Ovary (tissue), 9 donors: Measurements from ENCODE around the gene KNDC1. TPM values are rescaled to one million over a fixed set of nuclear protein-coding genes. Genes with fewer than 3 reads are reported as not detected.

Experiments used
- DNase-seq, 5 donors: peaks; one replicate each; pipeline ENCODE4 v3.0.0-alpha.2; 2019 to 2020
- H3K27ac ChIP-seq, 2 donors: fragments of 200-600 bp; one replicate each; pipeline versions ENCODE4 v1.5.1 to v1.8.0; 2019 to 2022
- H3K27me3 ChIP-seq: fragments of 200-600 bp; one replicate; pipeline ENCODE4 v1.8.0; 2022
- H3K36me3 ChIP-seq: fragments of 200-600 bp; sonication (generic); one replicate; pipeline ENCODE4 v1.5.1; 2019
- H3K4me1 ChIP-seq: one replicate; pipeline ENCODE4 v1.8.1; 2013; ENCODE audit warnings: mild to moderate bottlenecking, moderate library complexity; ENCODE audit not compliant: insufficient read depth
- H3K4me3 ChIP-seq: fragments of 200-600 bp; sonication (generic); one replicate; pipeline ENCODE4 v1.5.1; 2017
- H3K9me3 ChIP-seq, 2 donors: fragments of 200-600 bp in 1 of 2; sonication (generic) in 1 of 2; one replicate each; pipeline versions ENCODE4 v1.5.1 to v1.8.1; 2013 to 2019; ENCODE audit warnings: mild to moderate bottlenecking in 1 of 2, moderate library complexity in 1 of 2
- CTCF ChIP-seq, 3 donors: fragments of 450-650 bp in 2 of 3; fragments of 200-600 bp in 1 of 3; IDR thresholded peaks; one replicate each; pipeline versions ENCODE4 v1.5.1 to v1.8.0; 2016 to 2022; ENCODE audit warnings: antibody characterized with exemption in 3 of 3, mild to moderate bottlenecking in 1 of 3
- EP300 ChIP-seq: sonication (generic); formaldehyde crosslinking; IDR thresholded peaks from one replicate; pipeline ENCODE4 v1.6.1; 2017; ENCODE audit warnings: antibody characterized with exemption
- POLR2A ChIP-seq: fragments of 450-650 bp; IDR thresholded peaks from one replicate; pipeline ENCODE4 v1.6.1; 2017; ENCODE audit warnings: antibody characterized with exemption, mild to moderate bottlenecking, moderate library complexity
- WGBS, 3 donors: extraction: QIAGEN DNeasy Blood & Tissue Kit in 1 of 3; methylation state at CpG; one replicate each; pipeline versions ENCODE4 v1.1.5 to v1.1.7; 2013 to 2017; 5-methylcytosine and 5-hydroxymethylcytosine counted together
- intact Hi-C, 4 donors: fragments of 100-400 bp; cut with DNase I; formaldehyde crosslinking; loops; one replicate each; pipeline versions ENCODE4 v1.11.0 to v1.15.1; 2022 to 2023
- polyA plus RNA-seq, 2 donors: library from polyadenylated mRNA; stranded (reverse); fragments of 200-250 nt in 1 of 2; fragments of 350-450 nt in 1 of 2; fragmentation: Illumina TruSeq in 1 of 2; extraction: RNeasy Lipid Tissue Mini Kit (QIAGEN cat#74804) in 1 of 2; gene quantifications; one replicate each; pipeline ENCODE4 v1.2.3, GENCODE V29; 2013 to 2014
- total RNA-seq, 7 donors: library from RNA; depleted of rRNA in 2 of 7; stranded (reverse); fragments of >200 nt in 2 of 7; fragmentation: NEBNext Ultra II Directional in 3 of 7; extraction: Animal tissue kit (Norgen Biotek cat#: 25700) in 3 of 7; gene quantifications; one replicate each; pipeline versions ENCODE4 v1.1.0 to v1.2.4, GENCODE V29; 2016 to 2023
- donor health status: DM: no; HTN: no; CAD: no; lungs with moderate emphysema.
- donor health status: DM: no; HTN: no; CAD: no.
- donor health status: Bipolar disorder and iron deficiency.
- donor health status: DM: yes; HTN: yes; CAD: no.
- donor health status: DM: no; HTN: no; CAD: no.
- donor health status: DM: yes; HTN: yes; CAD: no.

Gene KNDC1
- total and polyA plus RNA-seq, 9 donors: 0.67 to 34.9 (median 16.6) TPM

- H3K27me3 ChIP-seq: no peaks in the 10 kb centered on the region
- 68 to 81% (median 77%) methylated on average over 28 to 36 of the region's 36 CpGs for WGBS, 3 donors
- TF ChIP-seq EP300 (no peak), POLR2A (no peak), CTCF (IDR thresholded peaks at IDR 0.05) (no peak)
Measured at GRCh38 chr10:133127291-133128125, 32.5 kb upstream of the KNDC1 start.

GRCh38 chr10:133128126-133129070, 31.6 kb upstream of the KNDC1 start:
- Histone ChIP-seq H3K27ac (no peak overlapping the region), H3K36me3 (no peaks in the 10 kb centered on the region), H3K4me3 (no peak overlapping the region), H3K27me3 (no peaks in the 10 kb centered on the region), H3K4me1 (no peaks in the 10 kb centered on the region), H3K9me3 (no peaks in the 10 kb centered on the region)
- peak in 3 of 5 donors; percentile 11 to 25 (median 16) for DNase-seq
- WGBS, 3 donors: 93 to 94% (median 94%) methylated on average over 73 to 83 of the region's 83 CpGs
- intact Hi-C loops: loop anchor here in 3 of 4 donors (5.0 to 10.0 kb wide), 3 partner anchors 291 to 474 kb away; no protein-coding TSS in a partner anchor
- TF ChIP-seq POLR2A (no peak), EP300 (no peak), CTCF (IDR thresholded peaks at IDR 0.05) (no peak)

More at GRCh38 chr10:133127291-133128125, 32.5 kb upstream of the KNDC1 start:
- intact Hi-C loops: loop anchor here in 3 of 4 donors (5.0 to 10.0 kb wide), 3 partner anchors 290 to 473 kb away; no protein-coding TSS in a partner anchor
- DNase-seq: peak in 2 of 5 donors; percentile 13 to 26
- no peaks in the 10 kb centered on the region for H3K9me3 ChIP-seq
- H3K27ac ChIP-seq: no peak overlapping the region
- no peaks in the 10 kb centered on the region for H3K4me1 ChIP-seq
- H3K4me3 ChIP-seq: no peak overlapping the region
- H3K36me3 ChIP-seq: no peaks in the 10 kb centered on the region

GRCh38 chr10:133129071-133129858, 30.8 kb upstream of the KNDC1 start:
- intact Hi-C loops: loop anchor here in 3 of 4 donors (5.0 to 10.0 kb wide), 3 partner anchors 292 to 474 kb away; no protein-coding TSS in a partner anchor
- H3K9me3 ChIP-seq: no peaks in the 10 kb centered on the region
- no peaks in the 10 kb centered on the region for H3K4me1 ChIP-seq
- WGBS, 3 donors: 69 to 73% (median 71%) methylated on average over 39 of the region's 39 CpGs
- H3K36me3 ChIP-seq: no peaks in the 10 kb centered on the region
- no peak overlapping the region for H3K27ac ChIP-seq
- TF ChIP-seq CTCF (IDR thresholded peaks at IDR 0.05): no peak
- no peak for TF ChIP-seq POLR2A
- TF ChIP-seq EP300: no peak
- DNase-seq: peak in 4 of 5 donors; percentile 8 to 23 (median 10)
- H3K4me3 ChIP-seq: no peak overlapping the region
- no peaks in the 10 kb centered on the region for H3K27me3 ChIP-seq
